ENCODE measurements around the gene ASAP2. TPM values are rescaled to one million over a fixed set of nuclear protein-coding genes. Genes with fewer than 3 reads are reported as not detected.

ASAP2 gene
- polyA plus RNA-seq, 1 donor (not counting 4 experiments of a cell fraction or from before 2014, with no cell fraction given) = 54.2 TPM

- H3K79me2 ChIP-seq (ENCODE audit: control insufficient read depth, insufficient read depth, low read length) = peaks cover 59% of the 10 kb centered on the region
- H3K4me3 ChIP-seq (ENCODE audit: control insufficient read depth in 2 of 3, extremely low read depth in 1 of 3, insufficient read depth in 2 of 3, low read depth in 1 of 3, low read length in 3 of 3) = no peak overlapping the region
- FAIRE-seq (no peak), DNase-seq (ENCODE audit: low read depth, low spot score) (no peak)
- peaks cover 3% of the 10 kb centered on the region for H4K20me1 ChIP-seq (ENCODE audit: control insufficient read depth, extremely low read depth, insufficient read depth, low read length)
- H3K4me1 ChIP-seq (ENCODE audit: control insufficient read depth, extremely low read depth, insufficient read depth, low read length) = peaks cover 32% of the 10 kb centered on the region
- no peak overlapping the region for H3K9ac ChIP-seq (ENCODE audit: control insufficient read depth, extremely low read depth, insufficient read depth, low read length)
- no peak for TF ChIP-seq EZH2 (IDR thresholded peaks at IDR 0.05; ENCODE audit: low read length)
- no peak for TF ChIP-seq CTCF (optimal IDR thresholded peaks at IDR 0.05 in 1 of 3, IDR thresholded peaks at IDR 0.05 in 1 of 3, conservative IDR thresholded peaks at IDR 0.05 in 1 of 3; ENCODE audit: extremely low read depth in 1 of 3, insufficient read depth in 2 of 3, low read length in 3 of 3)
- H3K36me3 ChIP-seq (ENCODE audit: control insufficient read depth in 2 of 2, extremely low read depth in 1 of 2, insufficient read depth in 2 of 2, low read length in 2 of 2) = peaks cover 12 to 21% of the 10 kb centered on the region in 2 experiments
- no peaks in the 10 kb centered on the region for H3K27me3 ChIP-seq (ENCODE audit: control insufficient read depth, extremely low read depth, insufficient read depth, low read length)
- no peak overlapping the region for H3K4me2 ChIP-seq (ENCODE audit: control insufficient read depth, extremely low read depth, insufficient read depth, low read depth, low read length)
- peaks cover 2% of the 10 kb centered on the region for H3K9me1 ChIP-seq (ENCODE audit: control insufficient read depth, extremely low read depth, insufficient read depth, low read length)
- H3K27ac ChIP-seq (ENCODE audit: control insufficient read depth, insufficient read depth, low read length) = no peak overlapping the region
- H2AFZ ChIP-seq (ENCODE audit: control insufficient read depth, low read length) = no peak overlapping the region
- no peaks in the 10 kb centered on the region for H3K9me3 ChIP-seq (ENCODE audit: control insufficient read depth, low read depth, low read length)
- dilution Hi-C loops (cut with MboI; ENCODE audit: extremely low pct_ligation_motif_present, low sequenced_read_pairs) = no loop called here
Measured at GRCh38 chr2:9296559-9296958, 89.9 kb downstream of the ASAP2 start.

- H4K20me1 ChIP-seq (ENCODE audit: control insufficient read depth, extremely low read depth, insufficient read depth, low read length) = peaks cover 3% of the 10 kb centered on the region
- H3K4me3 ChIP-seq (ENCODE audit: control insufficient read depth in 2 of 3, extremely low read depth in 1 of 3, insufficient read depth in 2 of 3, low read depth in 1 of 3, low read length in 3 of 3) = no peak overlapping the region
- FAIRE-seq (no peak), DNase-seq (ENCODE audit: low read depth, low spot score) (no peak)
- no peak overlapping the region for H3K27ac ChIP-seq (ENCODE audit: control insufficient read depth, insufficient read depth, low read length)
- dilution Hi-C loops (cut with MboI; ENCODE audit: extremely low pct_ligation_motif_present, low sequenced_read_pairs) = no loop called here
- TF ChIP-seq CTCF (optimal IDR thresholded peaks at IDR 0.05 in 1 of 3, IDR thresholded peaks at IDR 0.05 in 1 of 3, conservative IDR thresholded peaks at IDR 0.05 in 1 of 3; ENCODE audit: extremely low read depth in 1 of 3, insufficient read depth in 2 of 3, low read length in 3 of 3) (no peak), EZH2 (IDR thresholded peaks at IDR 0.05; ENCODE audit: low read length) (no peak)
- H3K9me1 ChIP-seq (ENCODE audit: control insufficient read depth, extremely low read depth, insufficient read depth, low read length) = peaks cover 2% of the 10 kb centered on the region
- peaks cover 12 to 19% of the 10 kb centered on the region in 2 experiments for H3K36me3 ChIP-seq (ENCODE audit: control insufficient read depth in 2 of 2, extremely low read depth in 1 of 2, insufficient read depth in 2 of 2, low read length in 2 of 2)
- no peak overlapping the region for H2AFZ ChIP-seq (ENCODE audit: control insufficient read depth, low read length)
- no peaks in the 10 kb centered on the region for H3K27me3 ChIP-seq (ENCODE audit: control insufficient read depth, extremely low read depth, insufficient read depth, low read length)
- peaks cover 33% of the 10 kb centered on the region for H3K4me1 ChIP-seq (ENCODE audit: control insufficient read depth, extremely low read depth, insufficient read depth, low read length)
- no peaks in the 10 kb centered on the region for H3K9me3 ChIP-seq (ENCODE audit: control insufficient read depth, low read depth, low read length)
- H3K9ac ChIP-seq (ENCODE audit: control insufficient read depth, extremely low read depth, insufficient read depth, low read length) = no peak overlapping the region
- H3K79me2 ChIP-seq (ENCODE audit: control insufficient read depth, insufficient read depth, low read length) = peaks cover 56% of the 10 kb centered on the region
- no peak overlapping the region for H3K4me2 ChIP-seq (ENCODE audit: control insufficient read depth, extremely low read depth, insufficient read depth, low read depth, low read length)
Measured at GRCh38 chr2:9297156-9297555, 90.5 kb downstream of the ASAP2 start.
